Liver (tissue), 9 donors: ENCODE measurements around the gene R3HDM1. TPM values are rescaled to one million over a fixed set of nuclear protein-coding genes. Genes with fewer than 3 reads are reported as not detected.

Source experiments
- DNase-seq: peaks from one replicate; pipeline ENCODE4 v3.0.0-alpha.2; 2017; ENCODE audit warnings: low spot score
- H3K27ac ChIP-seq, 2 donors: one replicate each; pipeline ENCODE4 v1.7.0; 2013; ENCODE audit warnings: inconsistent platforms in 2 of 2, low read length in 2 of 2, control low read depth in 1 of 2, low read depth in 1 of 2, mild to moderate bottlenecking in 1 of 2
- H3K27me3 ChIP-seq, 4 donors: one replicate each; pipeline versions ENCODE4 v1.6.1 to v1.7.0; 2013; ENCODE audit warnings: low read length in 3 of 4, inconsistent platforms in 1 of 4, mild to moderate bottlenecking in 1 of 4, moderate library complexity in 1 of 4; ENCODE audit not compliant: control insufficient read depth in 4 of 4, insufficient read depth in 4 of 4
- H3K36me3 ChIP-seq, 4 donors: one replicate each; pipeline versions ENCODE4 v1.6.1 to v1.7.0; 2013; ENCODE audit warnings: low read length in 3 of 4, mild to moderate bottlenecking in 3 of 4, low read depth in 1 of 4, moderate library complexity in 1 of 4; ENCODE audit not compliant: control insufficient read depth in 4 of 4, insufficient read depth in 3 of 4
- H3K4me1 ChIP-seq, 4 donors: one replicate each; pipeline versions ENCODE4 v1.6.1 to v1.7.0; 2013; ENCODE audit warnings: low read length in 3 of 4, mild to moderate bottlenecking in 3 of 4, moderate library complexity in 1 of 4; ENCODE audit not compliant: control insufficient read depth in 4 of 4, insufficient read depth in 4 of 4
- H3K4me3 ChIP-seq, 3 donors: one replicate each; pipeline versions ENCODE4 v1.6.1 to v1.7.0; 2013; ENCODE audit warnings: low read length in 3 of 3, control low read depth in 1 of 3, low read depth in 1 of 3, mild to moderate bottlenecking in 1 of 3
- H3K9ac ChIP-seq, 2 donors: one replicate each; pipeline ENCODE4 v1.7.0; 2013; ENCODE audit warnings: low read length in 2 of 2, mild to moderate bottlenecking in 2 of 2, moderate library complexity in 2 of 2, control low read depth in 1 of 2, low read depth in 1 of 2
- H3K9me3 ChIP-seq, 4 donors: one replicate each; pipeline versions ENCODE4 v1.6.1 to v1.7.0; 2013; ENCODE audit warnings: low read length in 3 of 4; ENCODE audit not compliant: control insufficient read depth in 4 of 4
- ATF3 ChIP-seq: IDR thresholded peaks from 2 replicates; pipeline ENCODE4 v1.6.1; 2016; ENCODE audit warnings: antibody characterized with exemption
- CTCF ChIP-seq: fragments of 150-350 bp; IDR thresholded peaks from 2 replicates; pipeline ENCODE4 v1.5.1; 2017; ENCODE audit warnings: improper control_type of control experiment, low read depth, low read length; ENCODE audit not compliant: missing input control
- FOXA2 ChIP-seq: IDR thresholded peaks from 2 replicates; pipeline ENCODE4 v1.6.1; 2016; ENCODE audit warnings: antibody characterized with exemption
- GABPA ChIP-seq, 2 donors: IDR thresholded peaks in 1 of 2; conservative IDR thresholded peaks in 1 of 2; 2 replicates each; pipeline ENCODE4 v1.6.1; 2016; ENCODE audit warnings: antibody characterized with exemption in 2 of 2, mild to moderate bottlenecking in 1 of 2, moderate library complexity in 1 of 2
- HNF4G ChIP-seq: IDR thresholded peaks from 2 replicates; pipeline ENCODE4 v1.6.1; 2016; ENCODE audit warnings: antibody characterized with exemption
- RAD21 ChIP-seq, 2 donors: IDR thresholded peaks; 2 replicates each; pipeline ENCODE4 v1.6.1; 2016; ENCODE audit warnings: antibody characterized with exemption in 2 of 2, mild to moderate bottlenecking in 2 of 2
- RXRA ChIP-seq, 2 donors: IDR thresholded peaks; 2 replicates each; pipeline ENCODE4 v1.6.1; 2017 to 2018; ENCODE audit warnings: antibody characterized with exemption in 2 of 2, mild to moderate bottlenecking in 1 of 2
- SP1 ChIP-seq: IDR thresholded peaks from 2 replicates; pipeline ENCODE4 v1.6.1; 2018; ENCODE audit warnings: antibody characterized with exemption, mild to moderate bottlenecking
- TAF1 ChIP-seq: conservative IDR thresholded peaks from 2 replicates; pipeline ENCODE4 v1.6.1; 2016; ENCODE audit warnings: antibody characterized with exemption, mild to moderate bottlenecking
- YY1 ChIP-seq: IDR thresholded peaks from 2 replicates; pipeline ENCODE4 v1.6.1; 2016; ENCODE audit warnings: antibody characterized with exemption, mild to moderate bottlenecking
- WGBS: extraction: QIAGEN DNeasy Blood & Tissue Kit; methylation state at CpG from one replicate; pipeline ENCODE4 v1.1.7; 2013; 5-methylcytosine and 5-hydroxymethylcytosine counted together
- polyA plus RNA-seq, 2 donors: library from polyadenylated mRNA; stranded (reverse) in 1 of 2; unstranded in 1 of 2; fragments of 200-250 nt in 1 of 2; fragments of >200 nt in 1 of 2; fragmentation: Nextera tagmentation in 1 of 2; extraction: Ambion mirVana in 1 of 2; gene quantifications; one replicate each; pipeline versions ENCODE4 v1.2.1 to v1.2.3, GENCODE V29; 2013 to 2015
- total RNA-seq, 2 donors: library from RNA; depleted of rRNA; stranded (reverse); fragments of >200 nt; gene quantifications; one replicate each; pipeline ENCODE4 v1.2.3, GENCODE V29; 2014
- TF ChIP-seq, protein P1 (sequence below): IDR thresholded peaks from 2 replicates; pipeline ENCODE4 v1.6.1; 2016; ENCODE audit warnings: antibody characterized with exemption, mild to moderate bottlenecking
- donor health status: healthy.
- donor health status: healthy.
- donor health status: healthy.
- donor health status: healthy.
- donor health status: healthy.

R3HDM1 gene
- total and polyA plus RNA-seq, 4 donors, result 6.0 to 10.0 (median 8.8) TPM

DNA sequence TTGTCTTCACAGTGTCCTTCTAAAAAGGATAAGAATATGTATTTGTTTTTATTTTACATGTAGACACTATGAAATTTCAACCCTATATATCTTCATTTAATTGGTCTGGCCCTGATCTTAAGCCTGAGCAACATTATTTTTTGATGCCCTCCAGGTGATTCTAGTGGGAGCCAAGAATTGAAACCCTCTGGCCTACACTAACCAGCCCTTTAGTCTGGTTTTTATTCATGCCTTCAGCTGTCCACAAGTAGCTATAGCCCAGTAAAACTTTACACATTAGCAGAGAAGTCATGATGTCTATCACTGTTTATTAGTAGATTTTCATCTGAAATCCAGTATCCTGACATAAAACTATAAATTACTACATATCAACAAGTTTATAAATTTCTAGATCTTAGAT is 157.7 kb downstream of the R3HDM1 start:
- no peaks in the 10 kb centered on the region for H3K9me3 ChIP-seq
- H3K4me3 ChIP-seq, result no peak overlapping the region
- no peak for DNase-seq
- no peak for TF ChIP-seq GABPA (IDR thresholded peaks at IDR 0.05 in 1 of 2, conservative IDR thresholded peaks at IDR 0.05 in 1 of 2)
- no peak for TF ChIP-seq YY1
- no peak for TF ChIP-seq ATF3
- TF ChIP-seq FOXA2, result no peak
- TF ChIP-seq RAD21 (IDR thresholded peaks at IDR 0.05), result no peak
- no peak for TF ChIP-seq SP1
- no peak for TF ChIP-seq RXRA (IDR thresholded peaks at IDR 0.05)
- H3K27ac ChIP-seq, result no peak overlapping the region
- H3K36me3 ChIP-seq, result peaks cover 0 to 2% (median under 1%) of the 10 kb centered on the region in 4 donors
- H3K4me1 ChIP-seq, result no peaks in the 10 kb centered on the region
- no peaks in the 10 kb centered on the region for H3K27me3 ChIP-seq
- H3K9ac ChIP-seq, result no peak overlapping the region

GRCh38 chr2:135689679-135690078 is 158.4 kb downstream of the R3HDM1 start:
- TF ChIP-seq YY1, result no peak
- no peak for TF ChIP-seq RAD21 (IDR thresholded peaks at IDR 0.05)
- no peak for TF ChIP-seq HNF4G
- TF ChIP-seq RXRA (IDR thresholded peaks at IDR 0.05), result no peak
- no peak for TF ChIP-seq GABPA (IDR thresholded peaks at IDR 0.05 in 1 of 2, conservative IDR thresholded peaks at IDR 0.05 in 1 of 2)
- TF ChIP-seq TAF1, result no peak
- TF ChIP-seq SP1, result no peak
- Histone ChIP-seq H3K27ac (no peak overlapping the region), H3K4me3 (no peak overlapping the region), H3K4me1 (no peaks in the 10 kb centered on the region), H3K27me3 (no peaks in the 10 kb centered on the region), H3K9me3 (no peaks in the 10 kb centered on the region), H3K36me3 (peaks cover 0 to 2% (median 0%) of the 10 kb centered on the region in 4 donors), H3K9ac (no peak overlapping the region)
- DNase-seq, result no peak
- 83% methylated on average over 3 of the region's 3 CpGs for WGBS

GRCh38 chr2:135694711-135695110 is 163.4 kb downstream of the R3HDM1 start:
- TF ChIP-seq, protein P1, sequence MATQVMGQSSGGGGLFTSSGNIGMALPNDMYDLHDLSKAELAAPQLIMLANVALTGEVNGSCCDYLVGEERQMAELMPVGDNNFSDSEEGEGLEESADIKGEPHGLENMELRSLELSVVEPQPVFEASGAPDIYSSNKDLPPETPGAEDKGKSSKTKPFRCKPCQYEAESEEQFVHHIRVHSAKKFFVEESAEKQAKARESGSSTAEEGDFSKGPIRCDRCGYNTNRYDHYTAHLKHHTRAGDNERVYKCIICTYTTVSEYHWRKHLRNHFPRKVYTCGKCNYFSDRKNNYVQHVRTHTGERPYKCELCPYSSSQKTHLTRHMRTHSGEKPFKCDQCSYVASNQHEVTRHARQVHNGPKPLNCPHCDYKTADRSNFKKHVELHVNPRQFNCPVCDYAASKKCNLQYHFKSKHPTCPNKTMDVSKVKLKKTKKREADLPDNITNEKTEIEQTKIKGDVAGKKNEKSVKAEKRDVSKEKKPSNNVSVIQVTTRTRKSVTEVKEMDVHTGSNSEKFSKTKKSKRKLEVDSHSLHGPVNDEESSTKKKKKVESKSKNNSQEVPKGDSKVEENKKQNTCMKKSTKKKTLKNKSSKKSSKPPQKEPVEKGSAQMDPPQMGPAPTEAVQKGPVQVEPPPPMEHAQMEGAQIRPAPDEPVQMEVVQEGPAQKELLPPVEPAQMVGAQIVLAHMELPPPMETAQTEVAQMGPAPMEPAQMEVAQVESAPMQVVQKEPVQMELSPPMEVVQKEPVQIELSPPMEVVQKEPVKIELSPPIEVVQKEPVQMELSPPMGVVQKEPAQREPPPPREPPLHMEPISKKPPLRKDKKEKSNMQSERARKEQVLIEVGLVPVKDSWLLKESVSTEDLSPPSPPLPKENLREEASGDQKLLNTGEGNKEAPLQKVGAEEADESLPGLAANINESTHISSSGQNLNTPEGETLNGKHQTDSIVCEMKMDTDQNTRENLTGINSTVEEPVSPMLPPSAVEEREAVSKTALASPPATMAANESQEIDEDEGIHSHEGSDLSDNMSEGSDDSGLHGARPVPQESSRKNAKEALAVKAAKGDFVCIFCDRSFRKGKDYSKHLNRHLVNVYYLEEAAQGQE, result no peak
- no peak overlapping the region for H3K27ac ChIP-seq
- no peak overlapping the region for H3K9ac ChIP-seq
- no peak for DNase-seq
- no peaks in the 10 kb centered on the region for H3K9me3 ChIP-seq
- WGBS, result 88% methylated on average over 2 of the region's 2 CpGs
- no peaks in the 10 kb centered on the region for H3K27me3 ChIP-seq
- no peaks in the 10 kb centered on the region for H3K36me3 ChIP-seq
- H3K4me1 ChIP-seq, result no peaks in the 10 kb centered on the region
- no peak overlapping the region for H3K4me3 ChIP-seq

- Histone ChIP-seq H3K27me3 (no peaks in the 10 kb centered on the region), H3K27ac (no peak overlapping the region), H3K36me3 (no peaks in the 10 kb centered on the region), H3K9me3 (no peaks in the 10 kb centered on the region), H3K4me1 (no peaks in the 10 kb centered on the region), H3K9ac (no peak overlapping the region), H3K4me3 (no peak overlapping the region)
- 95% methylated on average over 2 of the region's 2 CpGs for WGBS
- TF ChIP-seq CTCF, result no peak
- no peak for DNase-seq
Measured at GRCh38 chr2:135698838-135699237, 167.6 kb downstream of the R3HDM1 start.
